ENCODE results near the gene SDE2. TPM values are rescaled to one million over a fixed set of nuclear protein-coding genes. Genes with fewer than 3 reads are reported as not detected.

The SDE2 gene
- total and polyA plus RNA-seq, 10 of the 15 experiments (the other 5 are each of a cell fraction or from before 2014, with no cell fraction given), result 2.7 to 19.4 (median 12.6) TPM

DNA sequence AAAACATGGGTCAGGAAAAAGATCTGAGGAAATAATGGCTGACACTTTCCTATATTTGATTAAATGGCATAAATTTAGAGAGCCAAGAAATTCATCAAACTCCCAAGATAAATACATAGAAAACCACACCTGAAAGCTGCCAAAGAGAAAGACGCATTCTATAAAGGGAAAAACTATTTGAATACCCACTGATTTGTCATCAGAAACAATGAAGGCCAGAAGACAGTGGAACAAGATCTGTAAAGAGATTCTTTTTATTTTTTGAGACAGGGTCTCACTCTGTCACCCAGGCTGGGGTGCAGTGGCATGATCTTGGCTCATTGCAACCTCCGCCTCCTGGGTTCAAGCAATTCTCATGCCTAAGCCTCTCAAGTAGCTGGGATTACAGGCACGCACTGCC lies 17.4 kb downstream of the SDE2 start:
- peaks cover 15% of the 10 kb centered on the region; the same call in 2 of the 3 replicates for H3K9me3 ChIP-seq (replicated peaks; ENCODE audit: control insufficient read depth, insufficient read depth, low read length)
- no peak overlapping the region for H3K27ac ChIP-seq (ENCODE audit: control insufficient read depth, insufficient read depth)
- SMC1A ChIA-PET (ENCODE audit: uncharacterized antibody, unreplicated experiment), result no interaction called here
- H4K20me1 ChIP-seq (ENCODE audit: control insufficient read depth, insufficient read depth), result no peaks in the 10 kb centered on the region
- H3K36me3 ChIP-seq (ENCODE audit: control insufficient read depth in 2 of 2, insufficient read depth in 2 of 2, low read length in 1 of 2), result peaks cover 2 to 32% of the 10 kb centered on the region in 2 experiments
- TF ChIP-seq TAF1 (IDR thresholded peaks at IDR 0.05; ENCODE audit: borderline replicate concordance, low read depth, low read length) (no peak), POLR2A (IDR thresholded peaks at IDR 0.05; ENCODE audit: low read depth, low read length) (no peak), CBX5 (IDR thresholded peaks at IDR 0.05; ENCODE audit: low read depth) (peak; percentile 85)
- H3K4me2 ChIP-seq (ENCODE audit: control insufficient read depth, insufficient read depth), result no peak overlapping the region
- H2AFZ ChIP-seq (ENCODE audit: control insufficient read depth, low read depth, low read length), result no peak overlapping the region
- H3K79me2 ChIP-seq (ENCODE audit: control insufficient read depth, insufficient read depth, low read length), result no peaks in the 10 kb centered on the region; the same call in 1 of the 2 replicates
- H3K9ac ChIP-seq (ENCODE audit: control insufficient read depth, insufficient read depth, low read length), result no peak overlapping the region
- POLR2A ChIA-PET, result interaction anchor here (1.8 kb wide), 1 partner anchor 8 kb away, joined by 7 read pairs; no protein-coding TSS in a partner anchor
- RAD21 ChIA-PET (ENCODE audit: unreplicated experiment), result no interaction called here
- CTCF ChIA-PET, result interaction anchor here (1.2 kb wide), 1 partner anchor 86 kb away, joined by 3 read pairs; no protein-coding TSS in a partner anchor
- WGBS (ENCODE audit: insufficient coverage, insufficient replicate concordance, low lambda C conversion rate, missing lambda C conversion rate), result 94% methylated on average over 3 of the region's 3 CpGs
- no TSS peak for BruUV-seq (replicated peaks)
- DNase-seq (ENCODE audit: low read depth, low spot score) (no peak), ATAC-seq (no peak), FAIRE-seq (no peak)
- in situ Hi-C loops (cut with MboI) (no loop called here), intact Hi-C loops (cut with micrococcal nuclease; ENCODE audit: unreplicated experiment) (no loop called here)
- no peak overlapping the region for H3K4me3 ChIP-seq
- H3K4me1 ChIP-seq (ENCODE audit: control insufficient read depth, insufficient read depth, low read length), result 0 out of 2 replicates have a peak, but pooled peaks cover 5% of the 10 kb centered on the region
- H3K27me3 ChIP-seq (replicated peaks in 1 of 2; ENCODE audit: control insufficient read depth in 2 of 2, insufficient read depth in 2 of 2, low read length in 1 of 2), result no peaks in the 10 kb centered on the region

DNA sequence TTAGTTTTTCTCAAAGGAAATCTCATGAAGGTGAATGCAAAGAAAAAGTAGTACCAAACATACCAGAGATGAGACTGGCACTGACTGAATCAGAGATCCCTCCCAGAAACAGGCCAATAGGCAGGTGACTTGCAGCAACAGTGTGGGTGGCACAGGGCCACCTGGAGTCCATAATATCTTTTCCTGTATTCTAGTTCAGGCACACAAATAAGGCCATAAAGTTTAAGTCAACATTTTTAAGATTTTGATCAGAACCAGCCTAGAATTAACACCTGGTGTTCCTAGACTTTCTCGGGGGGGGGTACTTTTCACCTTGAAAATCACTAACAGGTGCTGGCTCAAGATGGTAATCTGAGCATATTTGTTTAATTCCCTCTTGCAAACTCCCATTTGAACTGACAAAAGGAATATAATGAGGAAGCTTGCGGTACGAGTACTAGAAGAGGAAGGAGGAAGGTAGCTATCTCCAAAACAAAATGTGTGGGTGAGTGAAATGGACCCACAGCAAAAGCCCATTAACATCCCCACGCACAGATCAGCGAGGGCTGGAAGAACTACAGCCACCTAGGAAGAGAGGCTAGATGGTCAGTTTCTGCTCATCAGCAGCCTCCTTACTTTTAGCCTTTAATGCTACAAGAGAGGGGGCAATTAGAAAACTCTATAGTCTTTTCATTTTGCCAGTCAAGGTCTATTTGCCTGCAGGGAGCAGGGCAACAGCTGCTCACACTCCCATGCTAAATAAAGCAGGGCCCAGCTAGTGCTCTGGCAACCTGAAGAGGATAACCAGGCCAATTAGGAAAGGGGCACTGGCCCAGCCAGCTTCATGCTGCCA lies 18.9 kb downstream of the SDE2 start:
- no peak for FAIRE-seq
- TF ChIP-seq MEF2A (IDR thresholded peaks at IDR 0.05; ENCODE audit: insufficient read depth, low read depth, low read length) (no peak), BHLHE40 (IDR thresholded peaks at IDR 0.05; ENCODE audit: borderline replicate concordance in 1 of 2, low read depth in 2 of 2, low read length in 1 of 2) (no peak), NFXL1 (IDR thresholded peaks at IDR 0.05; ENCODE audit: borderline replicate concordance) (no peak), RAD21 (IDR thresholded peaks at IDR 0.05; ENCODE audit: insufficient read depth, low read depth, low read length) (no peak), RAD51 (IDR thresholded peaks at IDR 0.05) (no peak), IKZF2 (IDR thresholded peaks at IDR 0.05) (no peak)
- TF ChIP-seq, protein P1, sequence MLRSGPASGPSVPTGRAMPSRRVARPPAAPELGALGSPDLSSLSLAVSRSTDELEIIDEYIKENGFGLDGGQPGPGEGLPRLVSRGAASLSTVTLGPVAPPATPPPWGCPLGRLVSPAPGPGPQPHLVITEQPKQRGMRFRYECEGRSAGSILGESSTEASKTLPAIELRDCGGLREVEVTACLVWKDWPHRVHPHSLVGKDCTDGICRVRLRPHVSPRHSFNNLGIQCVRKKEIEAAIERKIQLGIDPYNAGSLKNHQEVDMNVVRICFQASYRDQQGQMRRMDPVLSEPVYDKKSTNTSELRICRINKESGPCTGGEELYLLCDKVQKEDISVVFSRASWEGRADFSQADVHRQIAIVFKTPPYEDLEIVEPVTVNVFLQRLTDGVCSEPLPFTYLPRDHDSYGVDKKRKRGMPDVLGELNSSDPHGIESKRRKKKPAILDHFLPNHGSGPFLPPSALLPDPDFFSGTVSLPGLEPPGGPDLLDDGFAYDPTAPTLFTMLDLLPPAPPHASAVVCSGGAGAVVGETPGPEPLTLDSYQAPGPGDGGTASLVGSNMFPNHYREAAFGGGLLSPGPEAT (IDR thresholded peaks at IDR 0.05; ENCODE audit: low read depth), result no peak

More for the DNA sequence above, 18.9 kb downstream of the SDE2 start:
- no peaks in the 10 kb centered on the region for H3K27me3 ChIP-seq (replicated peaks in 1 of 2; ENCODE audit: control insufficient read depth in 2 of 2, insufficient read depth in 2 of 2, low read length in 1 of 2)
- ChIA-PET POLR2A (interaction anchor here (1.8 kb wide), 1 partner anchor 10 kb away, joined by 7 read pairs; no protein-coding TSS in a partner anchor), CTCF (interaction anchor here (0.6 to 2.3 kb wide), 6 partner anchors 8 to 512 kb away, joined by 3 to 19 read pairs (median 4); no protein-coding TSS in a partner anchor), SMC1A (ENCODE audit: uncharacterized antibody, unreplicated experiment) (interaction anchor here (0.5 kb wide), 1 partner anchor 150 kb away, joined by 3 read pairs; no protein-coding TSS in a partner anchor), RAD21 (ENCODE audit: unreplicated experiment) (interaction anchor here (0.9 to 1.2 kb wide), 2 partner anchors 11 to 49 kb away, joined by 3 read pairs; no protein-coding TSS in a partner anchor)
- H3K9ac ChIP-seq (ENCODE audit: control insufficient read depth, insufficient read depth, low read length), result no peak overlapping the region
- no peak overlapping the region for H3K4me3 ChIP-seq
- no peaks in the 10 kb centered on the region for H3K79me2 ChIP-seq (ENCODE audit: control insufficient read depth, insufficient read depth, low read length)
- ATAC-seq, result no peak
- H3K9me3 ChIP-seq (replicated peaks; ENCODE audit: control insufficient read depth, insufficient read depth, low read length), result peaks cover 15% of the 10 kb centered on the region; the same call in 2 of the 3 replicates
- intact Hi-C loops (cut with micrococcal nuclease; ENCODE audit: unreplicated experiment), result no loop called here
- in situ Hi-C loops (cut with MboI), result no loop called here
- BruUV-seq (replicated peaks), result no TSS peak
- H3K27ac ChIP-seq (ENCODE audit: control insufficient read depth, insufficient read depth), result no peak overlapping the region; the same call in 1 of the 2 replicates
- H3K36me3 ChIP-seq (ENCODE audit: control insufficient read depth in 2 of 2, insufficient read depth in 2 of 2, low read length in 1 of 2), result peaks cover 2 to 30% of the 10 kb centered on the region in 2 experiments
- H3K4me1 ChIP-seq (ENCODE audit: control insufficient read depth, insufficient read depth, low read length), result 0 out of 2 replicates have a peak, but pooled peaks cover 5% of the 10 kb centered on the region
- H2AFZ ChIP-seq (ENCODE audit: control insufficient read depth, low read depth, low read length), result no peak overlapping the region
- no peak overlapping the region for H3K4me2 ChIP-seq (ENCODE audit: control insufficient read depth, insufficient read depth)
- DNase-seq (ENCODE audit: low read depth, low spot score), result no peak
- H4K20me1 ChIP-seq (ENCODE audit: control insufficient read depth, insufficient read depth), result no peaks in the 10 kb centered on the region
- WGBS (ENCODE audit: insufficient coverage, insufficient replicate concordance, low lambda C conversion rate, missing lambda C conversion rate), result 59% methylated on average over 5 of the region's 5 CpGs
